Rectal smooth muscle tissue (tissue), 1 donor: ENCODE measurements around the gene PCDHGA1.

Experiments used
- H3K27ac ChIP-seq: one replicate; pipeline ENCODE4 v1.7.0; 2013; ENCODE audit warnings: low read depth, low read length, inconsistent platforms
- H3K27me3 ChIP-seq: one replicate; pipeline ENCODE4 v1.7.0; 2013; ENCODE audit warnings: low read length; ENCODE audit not compliant: control insufficient read depth, insufficient read depth
- H3K36me3 ChIP-seq: one replicate; pipeline ENCODE4 v1.7.0; 2013; ENCODE audit warnings: low read length; ENCODE audit not compliant: control insufficient read depth, insufficient read depth
- H3K4me1 ChIP-seq: one replicate; pipeline ENCODE4 v1.7.0; 2013; ENCODE audit warnings: low read length; ENCODE audit not compliant: control insufficient read depth, insufficient read depth
- H3K4me3 ChIP-seq: one replicate; pipeline ENCODE4 v1.7.0; 2013; ENCODE audit warnings: low read length
- H3K9ac ChIP-seq: one replicate; pipeline ENCODE4 v1.7.0; 2013; ENCODE audit warnings: low read length

The PCDHGA1 gene

GRCh38 chr5:141503681-141504080, 173.4 kb downstream of the PCDHGA1 start:
- Histone ChIP-seq H3K27ac (no peak overlapping the region), H3K4me3 (no peak overlapping the region), H3K27me3 (no peaks in the 10 kb centered on the region), H3K4me1 (peaks cover 17% of the 10 kb centered on the region), H3K9ac (no peak overlapping the region), H3K36me3 (peaks cover 2% of the 10 kb centered on the region)

DNA sequence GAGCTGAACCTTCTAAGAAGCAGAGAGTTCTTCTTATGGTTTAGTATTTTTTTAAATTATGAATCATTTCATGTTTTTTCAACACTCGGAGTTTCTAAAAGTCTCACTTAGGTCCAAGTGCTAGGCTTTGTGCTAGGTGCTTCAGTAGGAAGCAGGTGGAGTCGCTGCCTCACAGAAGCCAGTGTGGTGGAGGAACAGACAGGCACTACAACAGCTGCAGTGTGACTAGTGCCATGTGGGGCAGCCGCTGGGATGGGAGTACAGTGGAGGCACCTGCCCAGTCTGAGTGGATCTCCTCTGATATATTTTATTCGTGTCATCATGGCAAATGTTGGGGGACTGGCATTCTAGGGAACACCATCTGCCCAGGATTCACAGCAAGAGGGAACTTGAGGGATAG, 173.9 kb downstream of the PCDHGA1 start:
- peaks cover 17% of the 10 kb centered on the region for H3K4me1 ChIP-seq
- no peak overlapping the region for H3K4me3 ChIP-seq
- no peaks in the 10 kb centered on the region for H3K27me3 ChIP-seq
- H3K36me3 ChIP-seq: peaks cover 2% of the 10 kb centered on the region
- H3K9ac ChIP-seq: no peak overlapping the region
- H3K27ac ChIP-seq: no peak overlapping the region

DNA sequence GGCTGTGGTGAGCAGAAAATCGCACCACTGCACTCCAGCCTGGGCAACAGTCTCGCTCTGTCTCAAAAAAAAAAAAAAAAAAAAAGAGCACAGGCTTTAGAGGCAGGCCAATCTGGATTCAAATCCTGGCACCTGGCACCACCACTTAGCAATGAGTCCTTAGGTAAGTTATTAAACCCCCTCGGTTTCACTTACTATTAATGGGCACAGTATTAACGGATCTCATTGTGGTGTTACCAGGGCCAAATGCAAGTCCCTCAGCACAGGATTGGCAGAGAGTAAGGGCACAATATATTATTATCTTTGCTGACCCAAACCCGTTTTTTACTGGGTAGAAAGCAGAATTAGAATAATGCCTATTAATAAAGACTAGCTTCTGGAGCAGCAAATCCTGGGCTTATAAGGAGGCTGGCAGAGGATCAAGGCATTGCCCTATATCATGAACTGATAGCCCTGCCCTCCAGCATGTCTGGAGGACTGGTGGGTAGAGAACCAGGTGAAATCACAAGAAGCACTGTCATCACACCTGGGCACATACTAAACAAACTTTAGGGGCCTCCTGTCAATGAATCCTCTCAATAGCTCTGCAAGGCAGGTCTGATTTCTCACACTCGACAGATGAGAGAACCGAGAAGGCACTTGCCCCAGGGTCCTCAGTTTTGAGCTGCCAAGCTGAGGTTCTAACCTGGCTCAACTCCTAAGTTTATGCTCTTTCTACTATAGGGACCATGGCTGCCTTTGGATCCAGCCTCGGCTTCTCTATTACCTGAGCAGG, 176.3 kb downstream of the PCDHGA1 start:
- H3K27me3 ChIP-seq: no peaks in the 10 kb centered on the region
- H3K36me3 ChIP-seq: peaks cover 8% of the 10 kb centered on the region
- peak overlapping the region; percentile 83 for H3K27ac ChIP-seq
- H3K9ac ChIP-seq: no peak overlapping the region
- peaks cover 17% of the 10 kb centered on the region for H3K4me1 ChIP-seq
- no peak overlapping the region for H3K4me3 ChIP-seq

- no peak overlapping the region for H3K9ac ChIP-seq
- H3K36me3 ChIP-seq: peaks cover 9% of the 10 kb centered on the region
- no peak overlapping the region for H3K4me3 ChIP-seq
- no peaks in the 10 kb centered on the region for H3K27me3 ChIP-seq
- peak overlapping the region; percentile 83 for H3K27ac ChIP-seq
- H3K4me1 ChIP-seq: peaks cover 17% of the 10 kb centered on the region
Observed at GRCh38 chr5:141507387-141508091, 177.2 kb downstream of the PCDHGA1 start.

DNA sequence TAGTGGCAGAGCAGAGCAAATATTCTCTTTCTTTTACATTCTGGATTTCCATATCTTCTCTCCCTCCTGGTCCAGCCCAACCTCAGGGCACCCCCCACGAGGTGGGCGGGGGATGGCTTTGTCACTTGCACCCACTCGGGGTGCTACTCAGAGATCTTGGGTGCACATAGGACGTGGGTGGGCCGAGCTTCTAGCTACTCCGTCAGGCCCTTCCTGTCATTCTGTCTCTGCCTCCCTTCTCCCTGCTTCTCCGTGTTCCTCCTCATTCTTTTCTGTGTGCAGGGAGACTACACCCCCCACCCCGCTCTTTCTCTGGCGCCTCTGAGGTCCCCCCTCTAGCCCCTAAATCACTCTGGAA, 178.1 kb downstream of the PCDHGA1 start:
- Histone ChIP-seq H3K9ac (no peak overlapping the region), H3K4me1 (peaks cover 17% of the 10 kb centered on the region), H3K36me3 (peaks cover 9% of the 10 kb centered on the region), H3K27me3 (no peaks in the 10 kb centered on the region), H3K27ac (peak overlapping the region; percentile 83), H3K4me3 (peak overlapping the region; percentile 45)

DNA sequence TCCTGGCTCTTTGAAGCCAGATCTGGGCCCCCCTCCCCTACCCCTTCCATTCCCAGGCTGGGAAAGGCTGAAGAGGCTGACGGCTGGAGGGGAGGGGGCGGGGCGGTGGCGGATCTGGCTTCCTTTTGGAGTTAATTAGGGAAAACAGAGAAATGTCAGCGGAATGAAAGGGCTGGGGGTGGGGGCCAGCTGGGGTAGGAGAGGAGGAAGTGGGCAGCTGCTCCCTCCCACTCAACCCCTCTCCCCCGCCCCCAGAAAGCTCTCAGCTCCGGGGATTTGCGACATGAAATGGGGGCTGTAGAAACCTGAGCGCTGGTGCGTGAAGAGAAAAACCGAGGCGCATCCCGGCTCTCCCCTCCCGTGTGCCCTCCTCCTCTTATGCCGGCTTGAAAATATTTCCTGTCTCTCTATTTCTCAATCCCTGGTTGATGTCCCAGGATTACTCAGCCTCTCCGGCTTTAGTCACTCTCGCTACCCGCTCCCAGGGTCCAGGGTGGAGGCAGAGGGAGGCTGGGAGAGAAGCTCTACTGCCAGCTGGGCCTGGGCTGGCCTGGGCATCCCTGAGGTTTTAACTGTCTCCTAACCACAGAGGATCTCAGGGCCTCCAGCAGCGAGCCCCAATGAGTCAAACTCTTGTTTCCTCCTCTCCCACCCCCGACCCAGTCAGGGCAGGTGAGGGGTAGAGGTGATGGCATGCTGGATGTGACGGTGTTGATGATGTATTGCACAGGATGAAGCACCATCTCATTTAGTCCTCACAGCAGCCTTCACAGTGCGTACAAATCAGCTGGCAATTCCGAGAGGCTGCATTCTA, 178.7 kb downstream of the PCDHGA1 start:
- Histone ChIP-seq H3K4me3 (peak overlapping the region; percentile 45), H3K27ac (peak overlapping the region; percentile 83), H3K27me3 (no peaks in the 10 kb centered on the region), H3K9ac (no peak overlapping the region), H3K4me1 (peaks cover 18% of the 10 kb centered on the region), H3K36me3 (peaks cover 9% of the 10 kb centered on the region)

GRCh38 chr5:141510160-141510559, 179.8 kb downstream of the PCDHGA1 start:
- no peak overlapping the region for H3K4me3 ChIP-seq
- no peaks in the 10 kb centered on the region for H3K27me3 ChIP-seq
- H3K9ac ChIP-seq: no peak overlapping the region
- peaks cover 28% of the 10 kb centered on the region for H3K4me1 ChIP-seq
- H3K27ac ChIP-seq: no peak overlapping the region
- peaks cover 7% of the 10 kb centered on the region for H3K36me3 ChIP-seq

DNA sequence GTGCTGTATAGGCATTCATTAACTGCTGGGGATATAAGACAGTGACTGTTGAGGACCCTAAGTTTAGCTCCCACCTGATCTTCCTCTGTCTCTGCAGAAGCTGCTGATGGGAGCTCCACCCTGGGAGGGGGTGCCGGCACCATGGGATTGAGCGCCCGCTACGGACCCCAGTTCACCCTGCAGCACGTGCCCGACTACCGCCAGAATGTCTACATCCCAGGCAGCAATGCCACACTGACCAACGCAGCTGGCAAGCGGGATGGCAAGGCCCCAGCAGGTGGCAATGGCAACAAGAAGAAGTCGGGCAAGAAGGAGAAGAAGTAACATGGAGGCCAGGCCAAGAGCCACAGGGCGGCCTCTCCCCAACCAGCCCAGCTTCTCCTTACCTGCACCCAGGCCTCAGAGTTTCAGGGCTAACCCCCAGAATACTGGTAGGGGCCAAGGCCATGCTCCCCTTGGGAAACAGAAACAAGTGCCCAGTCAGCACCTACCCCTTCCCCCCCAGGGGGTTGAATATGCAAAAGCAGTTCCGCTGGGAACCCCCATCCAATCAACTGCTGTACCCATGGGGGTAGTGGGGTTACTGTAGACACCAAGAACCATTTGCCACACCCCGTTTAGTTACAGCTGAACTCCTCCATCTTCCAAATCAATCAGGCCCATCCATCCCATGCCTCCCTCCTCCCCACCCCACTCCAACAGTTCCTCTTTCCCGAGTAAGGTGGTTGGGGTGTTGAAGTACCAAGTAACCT, 180.7 kb downstream of the PCDHGA1 start:
- H3K27ac ChIP-seq: no peak overlapping the region
- peaks cover 6% of the 10 kb centered on the region for H3K36me3 ChIP-seq
- peaks cover 31% of the 10 kb centered on the region for H3K4me1 ChIP-seq
- H3K4me3 ChIP-seq: no peak overlapping the region
- no peak overlapping the region for H3K9ac ChIP-seq
- no peaks in the 10 kb centered on the region for H3K27me3 ChIP-seq

- Histone ChIP-seq H3K36me3 (peaks cover 6% of the 10 kb centered on the region), H3K27me3 (no peaks in the 10 kb centered on the region), H3K9ac (no peak overlapping the region), H3K4me1 (peaks cover 29% of the 10 kb centered on the region), H3K4me3 (peak overlapping the region; percentile 86), H3K27ac (peak overlapping the region; percentile 91)
Observed at GRCh38 chr5:141511771-141512325, 181.5 kb downstream of the PCDHGA1 start.

DNA sequence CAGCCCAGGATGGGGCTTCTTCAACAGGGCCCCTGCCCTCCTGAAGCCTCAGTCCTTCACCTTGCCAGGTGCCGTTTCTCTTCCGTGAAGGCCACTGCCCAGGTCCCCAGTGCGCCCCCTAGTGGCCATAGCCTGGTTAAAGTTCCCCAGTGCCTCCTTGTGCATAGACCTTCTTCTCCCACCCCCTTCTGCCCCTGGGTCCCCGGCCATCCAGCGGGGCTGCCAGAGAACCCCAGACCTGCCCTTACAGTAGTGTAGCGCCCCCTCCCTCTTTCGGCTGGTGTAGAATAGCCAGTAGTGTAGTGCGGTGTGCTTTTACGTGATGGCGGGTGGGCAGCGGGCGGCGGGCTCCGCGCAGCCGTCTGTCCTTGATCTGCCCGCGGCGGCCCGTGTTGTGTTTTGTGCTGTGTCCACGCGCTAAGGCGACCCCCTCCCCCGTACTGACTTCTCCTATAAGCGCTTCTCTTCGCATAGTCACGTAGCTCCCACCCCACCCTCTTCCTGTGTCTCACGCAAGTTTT, 182.1 kb downstream of the PCDHGA1 start:
- peaks cover 24% of the 10 kb centered on the region for H3K4me1 ChIP-seq

GRCh38 chr5:141512911-141513626, 182.8 kb downstream of the PCDHGA1 start:
- H3K36me3 ChIP-seq: peaks cover 6% of the 10 kb centered on the region
- peaks cover 18% of the 10 kb centered on the region for H3K4me1 ChIP-seq
- no peaks in the 10 kb centered on the region for H3K27me3 ChIP-seq
- peak overlapping the region; percentile 86 for H3K4me3 ChIP-seq
- H3K27ac ChIP-seq: peak overlapping the region; percentile 91
- H3K9ac ChIP-seq: peak overlapping the region; percentile 57

More for the DNA sequence above, 182.1 kb downstream of the PCDHGA1 start:
- H3K9ac ChIP-seq: no peak overlapping the region
- no peaks in the 10 kb centered on the region for H3K27me3 ChIP-seq
- peaks cover 6% of the 10 kb centered on the region for H3K36me3 ChIP-seq
- peak overlapping the region; percentile 86 for H3K4me3 ChIP-seq
- peak overlapping the region; percentile 91 for H3K27ac ChIP-seq
